ENCODE data around the gene GAS1.

GRCh38 chr9:86907346-86907745 lies 40.0 kb downstream of the GAS1 start:
- TF ChIP-seq NFRKB (IDR thresholded peaks at IDR 0.05) (no peak), BHLHE40 (IDR thresholded peaks at IDR 0.05; ENCODE audit: borderline replicate concordance) (no peak)
